Endothelial cell of umbilical vein (primary cell): ENCODE data around the gene AJAP1. TPM values are rescaled to one million over a fixed set of nuclear protein-coding genes. Genes with fewer than 3 reads are reported as not detected.

Experiments used
- BruUV-seq: library from RNA; stranded (reverse); fragments of 400-500 nt; replicated peaks from 2 replicates; lab custom pipeline; 2021; lab: Mats Ljungman, UMichigan
- CTCF ChIA-PET: fragments of 300-600, 350-600 bp; sonication (Branson Sonifier 250); formaldehyde crosslinking; loops from one replicate; lab custom pipeline; 2021; ENCODE audit warnings: antibody characterized with exemption, inconsistent platforms; lab: Charles Lee
- POLR2A ChIA-PET: fragments of 300-600, 350-600 bp; sonication (Branson Sonifier 250); formaldehyde crosslinking; loops from one replicate; lab custom pipeline; 2021; ENCODE audit warnings: antibody characterized with exemption, inconsistent platforms; lab: Charles Lee
- DNase-seq: peaks from one replicate; pipeline ENCODE4 v3.0.0-alpha.2; 2011; ENCODE audit warnings: low read depth, low spot score
- FAIRE-seq: peaks from 2 replicates; lab custom pipeline; 2011; peaks lifted over from hg19 to GRCh38; lab: Jason Lieb, UNC
- H2AFZ ChIP-seq: 2 replicates; pipeline ENCODE4 v1.6.0; 2012; ENCODE audit warnings: low read depth, low read length, control low read depth, inconsistent platforms
- H3K27ac ChIP-seq: 2 replicates; pipeline ENCODE4 v1.5.1; 2011; ENCODE audit warnings: low read depth, mild to moderate bottlenecking, control low read depth, low read length, moderate library complexity; ENCODE audit not compliant: insufficient read depth
- H3K27me3 ChIP-seq, 2 experiments: 2 replicates each; pipeline versions ENCODE4 v1.6.0 to v1.6.1; 2011; ENCODE audit warnings: low read length in 2 of 2, mixed read lengths in 1 of 2; ENCODE audit not compliant: control insufficient read depth in 2 of 2, insufficient read depth in 2 of 2
- H3K36me3 ChIP-seq, 2 experiments: 2 replicates in 1 of 2; 3 replicates in 1 of 2; pipeline ENCODE4 v1.5.1; 2011; ENCODE audit warnings: low read length in 2 of 2, mild to moderate bottlenecking in 1 of 2, moderate library complexity in 1 of 2; ENCODE audit not compliant: control insufficient read depth in 2 of 2, insufficient read depth in 2 of 2; ENCODE audit errors: extremely low read depth in 1 of 2
- H3K4me1 ChIP-seq: 3 replicates; pipeline ENCODE4 v1.5.1; 2011; ENCODE audit warnings: mild to moderate bottlenecking, low read length; ENCODE audit not compliant: control insufficient read depth, insufficient read depth; ENCODE audit errors: extremely low read depth
- H3K4me2 ChIP-seq: 2 replicates; pipeline ENCODE4 v1.6.1; 2011; ENCODE audit warnings: low read length, control low read depth, mixed read lengths; ENCODE audit not compliant: insufficient read depth
- H3K4me3 ChIP-seq, 3 experiments: fragments of 200-600 bp in 1 of 3; sonication (generic), shearing (Covaris generic) in 1 of 3; replicated peaks in 1 of 3; 2 replicates each; pipeline ENCODE4 v1.5.1; 2011 to 2016; ENCODE audit warnings: control low read depth in 3 of 3, low read length in 3 of 3, mild to moderate bottlenecking in 2 of 3, inconsistent platforms in 1 of 3, low read depth in 1 of 3, moderate library complexity in 1 of 3; ENCODE audit not compliant: insufficient read depth in 1 of 3
- H3K79me2 ChIP-seq: 2 replicates; pipeline ENCODE4 v1.6.0; 2012; ENCODE audit warnings: low read length, inconsistent platforms; ENCODE audit not compliant: control insufficient read depth, insufficient read depth
- H3K9ac ChIP-seq: replicated peaks from 2 replicates; pipeline ENCODE3; 2011; ENCODE audit warnings: low read length, control low read depth; ENCODE audit not compliant: insufficient read depth; ENCODE audit errors: extremely low read depth
- H3K9me1 ChIP-seq: replicated peaks from 3 replicates; pipeline ENCODE4 v1.6.0; 2011; ENCODE audit warnings: mild to moderate bottlenecking, low read length; ENCODE audit not compliant: control insufficient read depth, insufficient read depth; ENCODE audit errors: extremely low read depth
- H3K9me3 ChIP-seq: replicated peaks from 2 replicates; pipeline ENCODE4 v1.5.1; 2012; ENCODE audit warnings: low read length, inconsistent platforms; ENCODE audit not compliant: control insufficient read depth, insufficient read depth
- H4K20me1 ChIP-seq: replicated peaks from 2 replicates; pipeline ENCODE3; 2011; ENCODE audit warnings: mild to moderate bottlenecking, low read length; ENCODE audit not compliant: control insufficient read depth, insufficient read depth; ENCODE audit errors: extremely low read depth
- CTCF ChIP-seq, 2 donors: IDR thresholded peaks; 1 replicate in 1 of 2; 2 replicates in 1 of 2; pipeline ENCODE4 v1.5.1; 2011; ENCODE audit warnings: low read length in 2 of 2, mild to moderate bottlenecking in 2 of 2, moderate library complexity in 2 of 2, control low read depth in 1 of 2, inconsistent platforms in 1 of 2, low read depth in 1 of 2; ENCODE audit not compliant: insufficient read depth in 1 of 2; ENCODE audit errors: extremely low read depth in 1 of 2
- EZH2 ChIP-seq: IDR thresholded peaks from 2 replicates; pipeline ENCODE4 v1.6.1; 2012; ENCODE audit warnings: borderline replicate concordance, low read depth, mild to moderate bottlenecking, moderate library complexity, low read length, inconsistent platforms; ENCODE audit not compliant: severe bottlenecking
- FOS ChIP-seq: IDR thresholded peaks from 2 replicates; pipeline ENCODE4 v1.6.1; 2011; ENCODE audit warnings: mild to moderate bottlenecking, low read length, moderate library complexity, borderline replicate concordance; ENCODE audit not compliant: insufficient read depth
- GATA2 ChIP-seq: IDR thresholded peaks from 2 replicates; pipeline ENCODE4 v1.7.0; 2011; ENCODE audit warnings: low read depth, mild to moderate bottlenecking, moderate library complexity, mixed read lengths, low read length; ENCODE audit not compliant: insufficient read length, insufficient read depth
- JUN ChIP-seq: IDR thresholded peaks from 2 replicates; pipeline ENCODE4 v1.6.1; 2011; ENCODE audit warnings: borderline replicate concordance, low read depth; ENCODE audit not compliant: insufficient read length, insufficient read depth
- MAX ChIP-seq: IDR thresholded peaks from 2 replicates; pipeline ENCODE4 v1.6.1; 2011; ENCODE audit not compliant: insufficient read depth, insufficient read length
- MYC ChIP-seq: IDR thresholded peaks from one replicate; pipeline ENCODE4 v1.6.1; 2011; ENCODE audit warnings: mild to moderate bottlenecking, low read depth, low read length
- POLR2A ChIP-seq: IDR thresholded peaks from 2 replicates; pipeline ENCODE4 v1.6.1; 2012; ENCODE audit warnings: low read depth, mild to moderate bottlenecking, control low read depth, low read length
- POLR2AphosphoS5 ChIP-seq: IDR thresholded peaks from 2 replicates; pipeline ENCODE4 v1.6.1; 2012; ENCODE audit warnings: low read depth, mild to moderate bottlenecking, control low read depth, low read length, moderate library complexity; ENCODE audit not compliant: insufficient read depth
- dilution Hi-C: fragments of 300-500 bp; cut with MboI; formaldehyde crosslinking; loops from one replicate; pipeline ENCODE4 v1.15.0; 2019; ENCODE audit warnings: low sequenced_read_pairs; ENCODE audit not compliant: extremely low pct_ligation_motif_present
- intact Hi-C: fragments of 100-400 bp; cut with micrococcal nuclease; formaldehyde crosslinking; loops from one replicate; pipeline ENCODE4 v1.10.0; 2022
- polyA plus RNA-seq, 4 experiments: library from polyadenylated mRNA; depleted of rRNA in 3 of 4; stranded (reverse) in 3 of 4; unstranded in 1 of 4; fragments of >200 nt; gene quantifications; 2 replicates each; pipeline versions ENCODE4 v1.2.1 to v1.2.3, GENCODE V29; 2011 to 2012; ENCODE audit warnings: missing spikeins in 1 of 4
- total RNA-seq: library from RNA; stranded (reverse); gene quantifications from 2 replicates; pipeline ENCODE4 v1.2.3, GENCODE V29; 2021

The AJAP1 gene
- total and polyA plus RNA-seq, 2 donors (not counting 3 experiments of a cell fraction or from before 2014, with no cell fraction given) = not detected

GRCh38 chr1:4691766-4692405 is 37.5 kb downstream of the AJAP1 start:
- Histone ChIP-seq H3K4me1 (no peaks in the 10 kb centered on the region), H3K27ac (no peak overlapping the region), H3K36me3 (no peaks in the 10 kb centered on the region), H4K20me1 (no peaks in the 10 kb centered on the region), H3K9me3 (peaks cover 3% of the 10 kb centered on the region), H3K4me2 (no peak overlapping the region), H3K9ac (no peak overlapping the region), H3K79me2 (no peaks in the 10 kb centered on the region), H3K9me1 (no peaks in the 10 kb centered on the region), H3K27me3 (no peaks in the 10 kb centered on the region), H2AFZ (no peak overlapping the region), H3K4me3 (no peak overlapping the region)
- FAIRE-seq = no peak
- intact Hi-C loops (loop anchor here (1.0 kb wide), 1 partner anchor 25 kb away; no protein-coding TSS in a partner anchor), dilution Hi-C loops (no loop called here)
- TF ChIP-seq GATA2 (no peak), JUN (no peak), MYC (no peak), MAX (no peak)
- CTCF ChIA-PET = no interaction called here
- DNase-seq = no peak
- BruUV-seq = no TSS peak
- POLR2A ChIA-PET = no interaction called here

- intact Hi-C loops = no loop called here
- Histone ChIP-seq H3K27me3 (no peaks in the 10 kb centered on the region), H3K27ac (no peak overlapping the region), H3K9ac (no peak overlapping the region), H4K20me1 (no peaks in the 10 kb centered on the region), H2AFZ (no peak overlapping the region), H3K9me1 (no peaks in the 10 kb centered on the region), H3K9me3 (peaks cover 6% of the 10 kb centered on the region), H3K4me3 (no peak overlapping the region), H3K4me1 (no peaks in the 10 kb centered on the region), H3K79me2 (no peaks in the 10 kb centered on the region), H3K36me3 (no peaks in the 10 kb centered on the region), H3K4me2 (no peak overlapping the region)
- no peak for TF ChIP-seq EZH2
- no peak for TF ChIP-seq MYC
- TF ChIP-seq FOS = no peak
- TF ChIP-seq GATA2 = no peak
- TF ChIP-seq JUN = no peak
- TF ChIP-seq MAX = no peak
- TF ChIP-seq POLR2A = no peak
- TF ChIP-seq CTCF (IDR thresholded peaks at IDR 0.05; ENCODE audit: extremely low read depth in 1 of 2, insufficient read depth in 1 of 2, low read depth in 1 of 2, low read length in 2 of 2) = no peak
- TF ChIP-seq POLR2AphosphoS5 = no peak
- ChIA-PET CTCF (no interaction called here), POLR2A (no interaction called here)
- dilution Hi-C loops = no loop called here
- no TSS peak for BruUV-seq
- FAIRE-seq = no peak
- no peak for DNase-seq
These were observed 38.0 kb downstream of the AJAP1 start for GRCh38 chr1:4692437-4692836.
